Stomach (tissue), 4 donors: Measurements from ENCODE around the gene APBA1.

Experiments
- CTCF ChIP-seq, 7 experiments: fragments of 450-650 bp in 4 of 7; fragments of 200-600 bp in 3 of 7; sonication (generic) in 3 of 7; IDR thresholded peaks; one replicate each; pipeline ENCODE4 v1.5.1; 2016 to 2019; ENCODE audit warnings: antibody characterized with exemption in 7 of 7, control low read depth in 2 of 7, mild to moderate bottlenecking in 1 of 7
- POLR2AphosphoS5 ChIP-seq, 3 donors: sonication (generic); formaldehyde crosslinking; IDR thresholded peaks; one replicate each; pipeline ENCODE4 v1.6.1; 2016; ENCODE audit warnings: antibody characterized with exemption in 3 of 3

- no peak for TF ChIP-seq CTCF (IDR thresholded peaks at IDR 0.05)
- TF ChIP-seq POLR2AphosphoS5 (IDR thresholded peaks at IDR 0.05), result no peak
Observed at GRCh38 chr9:69689991-69690538, 17.9 kb upstream of the APBA1 start.
